Fibroblast of the aortic adventitia (primary cell): ENCODE measurements around the gene FILIP1. TPM values are rescaled to one million over a fixed set of nuclear protein-coding genes. Genes with fewer than 3 reads are reported as not detected.

Experiments used
- DNase-seq: peaks from one replicate; pipeline ENCODE4 v3.0.0-alpha.2; 2010; ENCODE audit warnings: low read depth
- H3K4me3 ChIP-seq: 2 replicates; pipeline ENCODE4 v1.5.1; 2011; ENCODE audit warnings: low read depth, mild to moderate bottlenecking, control low read depth, low read length, moderate library complexity
- total RNA-seq: library from RNA; depleted of rRNA; stranded (reverse); fragments of >200 nt; gene quantifications from 2 replicates; pipeline ENCODE4 v1.2.3, GENCODE V29; 2012; ENCODE audit warnings: low replicate concordance
- TF ChIP-seq, protein P1 (sequence below): IDR thresholded peaks from 2 replicates; pipeline ENCODE4 v1.5.1; 2011; ENCODE audit warnings: mild to moderate bottlenecking, low read length, control low read depth, inconsistent platforms; ENCODE audit not compliant: insufficient read depth

FILIP1 gene, protein sequence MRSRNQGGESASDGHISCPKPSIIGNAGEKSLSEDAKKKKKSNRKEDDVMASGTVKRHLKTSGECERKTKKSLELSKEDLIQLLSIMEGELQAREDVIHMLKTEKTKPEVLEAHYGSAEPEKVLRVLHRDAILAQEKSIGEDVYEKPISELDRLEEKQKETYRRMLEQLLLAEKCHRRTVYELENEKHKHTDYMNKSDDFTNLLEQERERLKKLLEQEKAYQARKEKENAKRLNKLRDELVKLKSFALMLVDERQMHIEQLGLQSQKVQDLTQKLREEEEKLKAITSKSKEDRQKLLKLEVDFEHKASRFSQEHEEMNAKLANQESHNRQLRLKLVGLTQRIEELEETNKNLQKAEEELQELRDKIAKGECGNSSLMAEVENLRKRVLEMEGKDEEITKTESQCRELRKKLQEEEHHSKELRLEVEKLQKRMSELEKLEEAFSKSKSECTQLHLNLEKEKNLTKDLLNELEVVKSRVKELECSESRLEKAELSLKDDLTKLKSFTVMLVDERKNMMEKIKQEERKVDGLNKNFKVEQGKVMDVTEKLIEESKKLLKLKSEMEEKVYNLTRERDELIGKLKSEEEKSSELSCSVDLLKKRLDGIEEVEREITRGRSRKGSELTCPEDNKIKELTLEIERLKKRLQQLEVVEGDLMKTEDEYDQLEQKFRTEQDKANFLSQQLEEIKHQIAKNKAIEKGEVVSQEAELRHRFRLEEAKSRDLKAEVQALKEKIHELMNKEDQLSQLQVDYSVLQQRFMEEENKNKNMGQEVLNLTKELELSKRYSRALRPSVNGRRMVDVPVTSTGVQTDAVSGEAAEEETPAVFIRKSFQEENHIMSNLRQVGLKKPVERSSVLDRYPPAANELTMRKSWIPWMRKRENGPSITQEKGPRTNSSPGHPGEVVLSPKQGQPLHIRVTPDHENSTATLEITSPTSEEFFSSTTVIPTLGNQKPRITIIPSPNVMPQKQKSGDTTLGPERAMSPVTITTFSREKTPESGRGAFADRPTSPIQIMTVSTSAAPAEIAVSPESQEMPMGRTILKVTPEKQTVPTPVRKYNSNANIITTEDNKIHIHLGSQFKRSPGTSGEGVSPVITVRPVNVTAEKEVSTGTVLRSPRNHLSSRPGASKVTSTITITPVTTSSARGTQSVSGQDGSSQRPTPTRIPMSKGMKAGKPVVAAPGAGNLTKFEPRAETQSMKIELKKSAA (N-terminal part only)
- total RNA-seq: 0.45 and 5.5 TPM in 2 replicates

DNA sequence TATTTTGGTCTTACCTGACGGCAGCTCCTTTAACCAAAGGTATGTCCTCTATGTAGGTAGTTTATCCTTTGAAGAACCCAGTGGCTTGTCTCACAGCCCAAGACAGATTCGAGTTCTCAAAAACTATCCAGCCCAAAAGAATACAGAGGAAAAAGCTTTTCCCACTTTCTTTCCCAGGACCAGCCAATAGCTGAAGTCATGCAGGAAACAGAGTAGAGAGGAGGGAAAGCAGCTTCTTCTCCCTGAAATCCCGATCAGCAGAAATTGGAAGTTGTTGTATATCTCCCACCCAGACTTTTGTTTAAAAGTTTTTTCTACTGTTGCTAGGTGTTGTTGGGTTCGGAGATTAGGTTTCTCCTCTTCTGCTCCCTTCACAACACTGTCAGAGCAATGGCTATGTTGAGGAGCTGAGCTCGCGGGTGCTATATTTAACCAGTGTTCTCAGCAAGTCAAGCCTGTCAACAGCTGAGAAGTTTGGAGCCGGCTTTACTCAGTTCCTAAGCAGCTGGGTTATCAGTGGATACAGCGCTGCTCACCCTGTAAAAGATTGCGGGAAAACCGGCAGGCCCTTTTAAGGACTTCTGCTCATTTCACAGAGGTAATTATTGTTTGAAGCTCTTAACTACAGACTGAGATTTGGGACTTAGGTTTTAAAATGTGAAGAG lies at the start of gene FILIP1:
FILIP1 (minus strand) TSS at position 401 of the 665 bp plus-strand sequence. CDS start 78,828 bp downstream, outside the sequence.
- TF ChIP-seq, protein P1, sequence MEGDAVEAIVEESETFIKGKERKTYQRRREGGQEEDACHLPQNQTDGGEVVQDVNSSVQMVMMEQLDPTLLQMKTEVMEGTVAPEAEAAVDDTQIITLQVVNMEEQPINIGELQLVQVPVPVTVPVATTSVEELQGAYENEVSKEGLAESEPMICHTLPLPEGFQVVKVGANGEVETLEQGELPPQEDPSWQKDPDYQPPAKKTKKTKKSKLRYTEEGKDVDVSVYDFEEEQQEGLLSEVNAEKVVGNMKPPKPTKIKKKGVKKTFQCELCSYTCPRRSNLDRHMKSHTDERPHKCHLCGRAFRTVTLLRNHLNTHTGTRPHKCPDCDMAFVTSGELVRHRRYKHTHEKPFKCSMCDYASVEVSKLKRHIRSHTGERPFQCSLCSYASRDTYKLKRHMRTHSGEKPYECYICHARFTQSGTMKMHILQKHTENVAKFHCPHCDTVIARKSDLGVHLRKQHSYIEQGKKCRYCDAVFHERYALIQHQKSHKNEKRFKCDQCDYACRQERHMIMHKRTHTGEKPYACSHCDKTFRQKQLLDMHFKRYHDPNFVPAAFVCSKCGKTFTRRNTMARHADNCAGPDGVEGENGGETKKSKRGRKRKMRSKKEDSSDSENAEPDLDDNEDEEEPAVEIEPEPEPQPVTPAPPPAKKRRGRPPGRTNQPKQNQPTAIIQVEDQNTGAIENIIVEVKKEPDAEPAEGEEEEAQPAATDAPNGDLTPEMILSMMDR: no peak
- H3K4me3 ChIP-seq: peak within 1 kb of the TSS; percentile 49
- DNase-seq: peak; percentile 68

DNA sequence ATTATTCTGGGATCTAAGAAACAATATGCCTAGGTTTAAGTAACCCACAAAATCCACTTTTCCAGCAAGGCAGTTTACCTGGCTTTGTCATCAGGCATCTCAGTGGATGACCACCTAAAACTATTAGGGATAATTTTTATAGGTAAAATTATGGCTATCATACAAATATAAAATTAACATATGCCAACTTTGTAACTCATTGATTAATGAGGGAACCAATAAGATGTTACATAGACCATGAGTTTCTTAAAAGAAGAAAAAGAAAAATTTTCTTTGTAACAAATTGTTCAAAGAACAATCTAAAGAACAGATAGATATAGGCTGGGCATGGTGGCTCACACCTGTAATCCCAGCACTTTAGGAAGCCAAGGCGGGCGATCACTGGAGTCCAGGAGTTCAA lies 49.7 kb upstream of the FILIP1 start:
- TF ChIP-seq, protein P1: no peak
- no peak for DNase-seq
- H3K4me3 ChIP-seq: no peak overlapping the region

DNA sequence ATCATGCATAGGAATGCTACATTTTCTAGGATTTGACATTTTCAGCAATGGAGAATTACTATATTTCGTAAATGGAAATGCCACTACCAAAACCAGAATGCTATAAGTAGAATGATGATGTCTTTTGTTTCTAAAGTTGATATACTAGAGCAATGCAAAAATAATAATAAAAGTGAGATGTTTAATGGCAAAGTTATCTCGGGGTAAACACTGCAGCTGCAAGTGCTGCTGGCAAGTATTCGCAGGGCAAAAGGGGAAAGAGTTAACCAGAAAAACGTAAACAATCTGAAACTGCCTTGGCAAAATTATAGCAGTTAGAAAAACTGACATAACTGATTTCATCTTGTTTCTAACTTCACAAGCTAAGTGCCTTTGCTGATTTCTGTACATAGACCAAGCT lies 45.5 kb upstream of the FILIP1 start:
- no peak overlapping the region for H3K4me3 ChIP-seq
- DNase-seq: no peak
- TF ChIP-seq, protein P1: no peak

DNA sequence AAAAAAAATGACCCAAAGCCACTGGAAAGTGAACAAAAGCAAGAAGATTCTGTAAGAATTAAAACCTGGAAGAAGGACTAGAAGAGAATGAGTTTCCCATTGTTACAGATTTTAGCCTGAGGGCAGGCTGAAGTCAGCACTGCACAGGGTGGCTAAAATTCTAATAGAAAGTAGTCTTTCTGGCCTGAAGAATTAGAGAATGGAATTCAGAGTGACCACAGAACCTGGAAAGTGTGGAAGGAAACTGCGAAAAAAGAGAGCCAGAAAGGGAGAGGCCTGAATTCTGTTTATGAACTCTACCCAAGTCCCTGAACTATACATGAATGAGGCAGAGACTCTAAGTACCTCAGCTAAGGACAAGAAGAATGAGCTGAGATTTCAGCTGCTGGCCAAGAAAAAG lies 38.9 kb upstream of the FILIP1 start:
- TF ChIP-seq, protein P1: no peak
- no peak overlapping the region for H3K4me3 ChIP-seq
- DNase-seq: peak; percentile 68

DNA sequence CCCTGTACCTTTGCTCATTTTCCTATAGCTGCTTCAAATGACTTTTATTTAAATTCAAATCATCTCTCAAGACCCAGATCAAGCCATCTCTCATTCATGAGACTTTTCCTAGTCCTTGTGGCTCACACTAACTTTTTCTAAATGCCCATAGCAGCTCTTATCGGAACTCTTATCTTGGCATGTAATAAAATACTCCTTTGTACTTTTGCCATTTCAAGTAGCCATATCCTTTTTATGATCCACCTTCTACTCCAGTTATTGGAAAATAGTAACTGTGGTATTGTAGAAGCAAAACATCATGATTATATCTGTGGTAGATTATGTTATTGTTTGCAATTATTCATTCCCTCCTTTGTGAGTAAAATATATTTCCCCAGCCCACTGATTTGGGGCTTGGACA lies 37.6 kb upstream of the FILIP1 start:
- no peak for DNase-seq
- no peak overlapping the region for H3K4me3 ChIP-seq
- TF ChIP-seq, protein P1: no peak

DNA sequence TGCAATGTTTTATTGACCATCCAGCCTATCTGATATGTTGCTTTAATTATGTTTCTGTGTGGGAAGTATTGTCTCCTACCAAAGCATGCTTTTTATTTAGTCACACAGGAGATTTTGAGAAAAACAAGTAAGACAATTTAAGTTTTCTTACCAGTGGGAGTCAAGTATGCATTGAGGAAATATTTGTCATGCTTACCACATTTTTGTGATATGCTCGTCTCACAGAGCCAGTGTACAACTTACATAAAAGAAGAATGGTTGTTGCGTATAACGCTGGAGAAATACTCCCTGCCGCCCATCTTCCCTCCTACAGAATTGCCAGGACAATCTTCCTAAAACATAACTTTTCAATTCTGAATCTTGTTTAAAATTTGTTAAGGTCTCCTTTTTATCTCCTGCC lies 37.1 kb upstream of the FILIP1 start:
- no peak overlapping the region for H3K4me3 ChIP-seq
- TF ChIP-seq, protein P1: no peak
- peak; percentile 29 for DNase-seq
